Caco-2 (cell line): Measurements from ENCODE around the gene TYK2. TPM values are rescaled to one million over a fixed set of nuclear protein-coding genes. Genes with fewer than 3 reads are reported as not detected.

Experiments
- BruUV-seq: library from RNA; stranded (reverse); fragments of 400-500 nt; replicated peaks from 2 replicates; lab custom pipeline; 2021; lab: Mats Ljungman, UMichigan
- CTCF ChIA-PET: fragments of 300-600 bp; sonication (Branson Sonifier 250); formaldehyde crosslinking; loops from one replicate; lab custom pipeline; 2022; ENCODE audit warnings: antibody characterized with exemption; lab: Charles Lee
- POLR2A ChIA-PET: fragments of 300-600 bp; sonication (Branson Sonifier 250); formaldehyde crosslinking; loops from one replicate; lab custom pipeline; 2022; ENCODE audit warnings: antibody characterized with exemption; lab: Charles Lee
- DNase-seq, 2 experiments: peaks; one replicate each; pipeline versions ENCODE4 v3.0.0 to v3.0.0-alpha.2; 2020 to 2022
- H3K27me3 ChIP-seq: replicated peaks from 2 replicates; pipeline ENCODE4 v1.6.0; 2011; ENCODE audit warnings: low read length; ENCODE audit not compliant: control insufficient read depth, insufficient read depth
- H3K36me3 ChIP-seq: 2 replicates; pipeline ENCODE4 v1.5.1; 2011; ENCODE audit warnings: low read length; ENCODE audit not compliant: control insufficient read depth, insufficient read depth
- H3K4me1 ChIP-seq: fragments of 250-450 bp; sonication (Bioruptor Pico); 2 replicates; pipeline ENCODE4 v1.5.1; 2020; ENCODE audit warnings: mild to moderate bottlenecking
- H3K4me3 ChIP-seq: 2 replicates; pipeline ENCODE4 v1.5.1; 2011; ENCODE audit warnings: low read depth, mild to moderate bottlenecking, control low read depth, low read length
- H3K9me3 ChIP-seq: fragments of 250-450 bp; sonication (Bioruptor Pico); 2 replicates; pipeline ENCODE4 v1.5.1; 2020; ENCODE audit warnings: mild to moderate bottlenecking, moderate library complexity
- H3K27ac Mint-ChIP-seq: one replicate; pipeline ENCODE4 v1.8.0; 2022; ENCODE audit warnings: mixed read lengths; ENCODE audit not compliant: unreplicated experiment
- H3K27me3 Mint-ChIP-seq: one replicate; pipeline ENCODE4 v1.8.0; 2022; ENCODE audit warnings: mixed read lengths; ENCODE audit not compliant: insufficient read depth, unreplicated experiment
- H3K36me3 Mint-ChIP-seq: one replicate; pipeline ENCODE4 v1.8.0; 2022; ENCODE audit warnings: mild to moderate bottlenecking, mixed read lengths; ENCODE audit not compliant: insufficient read depth, unreplicated experiment
- H3K4me1 Mint-ChIP-seq: one replicate; pipeline ENCODE4 v1.8.0; 2022; ENCODE audit warnings: low read depth, mixed read lengths; ENCODE audit not compliant: unreplicated experiment
- H3K4me3 Mint-ChIP-seq: one replicate; pipeline ENCODE4 v1.8.0; 2022; ENCODE audit warnings: mild to moderate bottlenecking, moderate library complexity, mixed read lengths; ENCODE audit not compliant: unreplicated experiment
- H3K9me3 Mint-ChIP-seq: one replicate; pipeline ENCODE4 v1.8.0; 2022; ENCODE audit warnings: mixed read lengths; ENCODE audit not compliant: unreplicated experiment
- intact Hi-C: fragments of 100-400 bp; cut with micrococcal nuclease; formaldehyde crosslinking; loops from one replicate; pipeline ENCODE4 v1.10.0; 2022; ENCODE audit not compliant: unreplicated experiment
- total RNA-seq: library from RNA; stranded (reverse); gene quantifications from 2 replicates; pipeline ENCODE4 v1.2.3, GENCODE V29; 2022
- TF ChIP-seq, protein P1 (sequence below), 2 experiments: fragments of 200-600 bp in 1 of 2; IDR thresholded peaks; 1 replicate in 1 of 2; 2 replicates in 1 of 2; pipeline versions ENCODE4 v1.5.1 to v1.8.0; 2011 to 2022; ENCODE audit warnings: antibody characterized with exemption in 1 of 2, control low read depth in 1 of 2, inconsistent platforms in 1 of 2, low read depth in 1 of 2, low read length in 1 of 2, mild to moderate bottlenecking in 1 of 2, moderate library complexity in 1 of 2; ENCODE audit not compliant: insufficient read depth in 1 of 2, severe bottlenecking in 1 of 2, unreplicated experiment in 1 of 2

The TYK2 gene
- total RNA-seq, 1 experiment from 2014 or later: 134 TPM

DNA sequence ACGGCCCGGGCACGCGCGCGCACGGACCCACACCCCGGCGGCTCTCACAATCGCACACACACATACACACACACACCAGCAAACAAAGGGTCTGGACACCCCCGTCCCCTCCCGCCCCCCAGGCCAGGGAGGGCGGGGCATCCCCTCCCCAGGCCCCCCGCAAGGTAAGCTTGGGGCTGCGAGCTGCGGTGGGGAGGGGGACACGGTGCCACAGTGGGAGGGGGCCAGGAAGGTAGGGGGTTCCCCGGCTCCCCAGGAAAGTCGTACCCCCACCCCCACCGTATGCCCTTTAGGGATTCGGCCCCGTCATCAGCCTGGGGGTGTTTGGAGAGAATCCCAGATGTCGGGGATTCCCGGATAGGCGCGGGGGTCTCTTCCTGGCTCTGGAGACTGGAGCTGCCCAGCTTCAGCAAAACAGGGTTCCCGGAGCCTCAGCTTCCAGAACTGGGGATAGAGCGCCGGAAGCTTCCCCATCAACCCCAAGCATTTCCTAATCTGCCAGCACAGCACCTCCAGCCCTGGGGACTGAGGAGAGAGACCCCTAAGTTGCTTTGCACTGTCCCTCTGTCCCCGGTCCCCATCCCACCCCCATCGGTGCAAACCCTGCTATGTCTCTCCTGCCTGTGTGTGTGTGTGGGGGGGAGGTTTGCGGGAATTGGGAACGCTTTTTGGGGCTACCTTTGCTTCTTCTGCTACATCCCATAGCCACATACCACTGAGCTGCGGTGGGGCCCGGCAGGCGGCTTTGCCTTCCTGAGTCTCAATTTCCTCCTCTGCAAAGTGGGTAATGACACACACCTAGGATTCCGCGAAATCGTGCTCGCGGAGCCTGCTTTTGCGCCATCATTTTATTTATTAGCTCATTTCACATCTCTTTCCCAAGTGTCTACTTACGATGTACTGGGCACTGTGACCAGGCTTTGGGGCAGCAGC lies 24.8 kb upstream of the TYK2 start:
- intact Hi-C loops: no loop called here
- no peak overlapping the region for H3K27ac Mint-ChIP-seq
- BruUV-seq: no TSS peak

DNA sequence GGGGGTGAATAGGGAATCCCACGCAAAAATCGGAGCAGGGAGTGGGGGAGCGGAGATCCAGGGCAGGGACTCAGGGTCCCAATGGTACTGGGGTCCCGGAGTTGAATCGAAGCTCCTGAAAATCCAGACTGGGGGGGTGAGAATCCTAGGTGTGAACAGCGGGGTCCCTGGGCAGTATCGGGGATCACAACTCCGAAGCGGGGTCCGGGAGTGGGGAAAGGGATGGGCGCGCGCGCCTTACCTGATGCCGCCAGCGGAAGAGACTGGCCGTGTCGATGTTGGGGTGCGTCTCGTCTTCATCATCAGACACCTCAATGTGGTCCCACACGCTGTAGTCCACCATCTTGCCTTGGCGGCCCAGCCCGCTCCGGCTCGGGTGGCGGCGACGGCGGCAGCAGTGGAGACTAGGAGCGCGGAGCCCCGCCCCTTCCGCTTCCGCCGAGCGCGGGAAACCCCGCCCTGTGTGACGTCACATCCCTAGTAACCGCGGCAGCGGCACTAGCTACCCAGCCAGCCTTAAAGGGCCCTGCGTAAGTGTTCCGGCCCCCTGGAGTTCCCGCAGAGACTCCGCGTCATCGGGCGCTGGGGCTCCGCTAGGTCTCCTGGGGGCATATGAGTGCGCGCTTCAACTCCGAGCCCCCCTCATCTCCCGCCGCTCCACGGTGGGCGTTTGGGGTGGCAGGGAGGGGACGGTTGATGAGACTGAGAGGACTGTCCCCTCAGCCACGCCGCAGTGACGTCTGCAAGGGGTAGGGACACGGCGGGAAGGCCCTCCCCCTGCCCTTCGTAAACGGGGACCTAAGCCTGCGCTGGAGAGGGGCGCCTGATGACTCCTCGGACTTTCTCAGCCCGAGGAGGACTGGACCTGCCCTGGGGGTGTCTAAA lies 23.0 kb upstream of the TYK2 start, which contains the start of gene CDC37:
Gene CDC37, minus strand, starts transcription at position 406 of the 885 bp plus-strand sequence. Its CDS starts 63 bp downstream, at position 343.
- intact Hi-C loops: loop anchor here (2.0 kb wide), 1 partner anchor 165 kb away; the partner anchor contains the start of gene CDKN2D
- TSS peak; percentile 40 for BruUV-seq
- H3K27me3 Mint-ChIP-seq: peaks cover 8% of the 10 kb centered on the region
- H3K9me3 ChIP-seq: no peaks in the 10 kb centered on the region
- H3K27me3 ChIP-seq: no peaks in the 10 kb centered on the region
- peak within 1 kb of the TSS; percentile 93 for H3K4me3 Mint-ChIP-seq
- H3K4me3 ChIP-seq: peak within 1 kb of the TSS; percentile 99
- no peaks in the 10 kb centered on the region for H3K4me1 Mint-ChIP-seq
- TF ChIP-seq, protein P1, sequence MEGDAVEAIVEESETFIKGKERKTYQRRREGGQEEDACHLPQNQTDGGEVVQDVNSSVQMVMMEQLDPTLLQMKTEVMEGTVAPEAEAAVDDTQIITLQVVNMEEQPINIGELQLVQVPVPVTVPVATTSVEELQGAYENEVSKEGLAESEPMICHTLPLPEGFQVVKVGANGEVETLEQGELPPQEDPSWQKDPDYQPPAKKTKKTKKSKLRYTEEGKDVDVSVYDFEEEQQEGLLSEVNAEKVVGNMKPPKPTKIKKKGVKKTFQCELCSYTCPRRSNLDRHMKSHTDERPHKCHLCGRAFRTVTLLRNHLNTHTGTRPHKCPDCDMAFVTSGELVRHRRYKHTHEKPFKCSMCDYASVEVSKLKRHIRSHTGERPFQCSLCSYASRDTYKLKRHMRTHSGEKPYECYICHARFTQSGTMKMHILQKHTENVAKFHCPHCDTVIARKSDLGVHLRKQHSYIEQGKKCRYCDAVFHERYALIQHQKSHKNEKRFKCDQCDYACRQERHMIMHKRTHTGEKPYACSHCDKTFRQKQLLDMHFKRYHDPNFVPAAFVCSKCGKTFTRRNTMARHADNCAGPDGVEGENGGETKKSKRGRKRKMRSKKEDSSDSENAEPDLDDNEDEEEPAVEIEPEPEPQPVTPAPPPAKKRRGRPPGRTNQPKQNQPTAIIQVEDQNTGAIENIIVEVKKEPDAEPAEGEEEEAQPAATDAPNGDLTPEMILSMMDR (IDR thresholded peaks at IDR 0.05; ENCODE audit: insufficient read depth in 1 of 2, low read depth in 1 of 2, low read length in 1 of 2, severe bottlenecking in 1 of 2, unreplicated experiment in 1 of 2): no peak
- no peaks in the 10 kb centered on the region for H3K4me1 ChIP-seq
- DNase-seq: peak; percentile 94 to 96
- H3K36me3 Mint-ChIP-seq: peaks cover 46% of the 10 kb centered on the region
- peak within 1 kb of the TSS; percentile 97 for H3K27ac Mint-ChIP-seq
- H3K36me3 ChIP-seq: 0 out of 2 replicates have a peak, but pooled peaks cover 1% of the 10 kb centered on the region
- ChIA-PET POLR2A (interaction anchor here (0.6 to 1.4 kb wide), 4 partner anchors 13 to 127 kb away, joined by 3 to 8 read pairs (median 4); partner anchors contain the start of genes RAVER1 and TYK2), CTCF (interaction anchor here (0.5 to 2.4 kb wide), 17 partner anchors 12 to 538 kb away, joined by 3 to 14 read pairs (median 4); partner anchors contain the start of genes PDE4A and TYK2)
- H3K9me3 Mint-ChIP-seq: no peaks in the 10 kb centered on the region

More for the DNA sequence above, 24.8 kb upstream of the TYK2 start:
- Mint-ChIP-seq H3K4me3 (peak overlapping the region; percentile 93), H3K4me1 (no peaks in the 10 kb centered on the region), H3K9me3 (no peaks in the 10 kb centered on the region), H3K36me3 (peaks cover 35% of the 10 kb centered on the region), H3K27me3 (peaks cover 8% of the 10 kb centered on the region)
- Histone ChIP-seq H3K4me1 (no peaks in the 10 kb centered on the region), H3K36me3 (no peaks in the 10 kb centered on the region), H3K27me3 (no peaks in the 10 kb centered on the region), H3K9me3 (no peaks in the 10 kb centered on the region), H3K4me3 (peak overlapping the region; percentile 99)
- DNase-seq: no peak
- ChIA-PET CTCF (interaction anchor here (0.6 to 2.2 kb wide), 4 partner anchors 12 to 405 kb away, joined by 3 to 9 read pairs (median 4); no protein-coding TSS in a partner anchor), POLR2A (interaction anchor here (0.6 kb wide), 2 partner anchors 116 to 251 kb away, joined by 3 to 4 read pairs; partner anchors contain the start of gene ICAM5)
- TF ChIP-seq, protein P1 (IDR thresholded peaks at IDR 0.05; ENCODE audit: insufficient read depth in 1 of 2, low read depth in 1 of 2, low read length in 1 of 2, severe bottlenecking in 1 of 2, unreplicated experiment in 1 of 2): no peak
